ENCODE results near the gene WDTC1. TPM values are rescaled to one million over a fixed set of nuclear protein-coding genes. Genes with fewer than 3 reads are reported as not detected.

The WDTC1 gene
- total RNA-seq, 1 experiment from 2014 or later: 20.9 TPM

DNA sequence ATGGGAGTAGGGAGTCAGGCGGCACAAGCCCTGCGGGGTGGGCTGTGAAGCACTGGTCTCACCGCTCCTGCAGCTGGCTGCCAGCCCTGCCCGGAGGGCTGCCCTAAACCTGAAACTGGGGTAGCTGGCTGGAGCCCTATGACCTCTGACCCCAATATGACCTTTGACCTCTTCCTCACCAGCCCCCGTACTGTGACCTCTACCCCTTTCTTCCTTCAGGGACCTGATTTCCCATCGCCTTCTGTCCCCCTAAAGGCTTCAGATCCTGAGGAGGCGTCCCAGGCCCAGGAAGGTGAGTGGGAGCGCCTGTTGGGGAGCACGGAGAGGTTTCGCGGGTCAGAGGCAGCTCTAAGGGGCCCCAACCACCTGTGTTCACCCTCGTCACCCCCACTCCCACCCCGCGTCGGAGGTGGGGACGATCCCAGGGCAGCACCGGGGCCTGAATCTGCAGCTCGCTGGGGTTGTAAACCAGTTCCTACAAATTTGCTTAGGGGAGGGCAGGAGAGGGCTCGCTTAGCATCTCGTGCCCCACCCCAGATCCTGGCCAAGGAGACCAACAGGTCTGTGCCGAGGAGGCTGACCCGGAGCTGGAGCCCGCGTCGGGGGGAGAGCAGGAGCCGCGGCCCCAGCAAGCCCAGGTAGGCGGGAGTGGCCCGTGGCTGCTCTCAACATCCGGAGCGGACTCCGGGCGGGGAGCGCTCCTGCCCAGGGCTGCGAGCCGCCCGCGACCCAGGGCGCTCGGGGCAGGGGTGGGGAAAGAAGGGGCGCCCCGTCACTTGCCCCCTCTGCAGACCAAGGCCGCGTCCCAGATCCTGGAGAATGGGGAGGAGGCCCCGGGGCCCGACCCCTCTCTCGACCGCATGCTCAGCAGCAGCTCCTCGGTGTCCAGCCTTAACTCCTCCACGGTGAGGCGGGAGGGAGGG is 114.7 kb downstream of the WDTC1 start:
- ChIA-PET POLR2A (ENCODE audit: low non-redundant PET) (no interaction called here), CTCF (no interaction called here)
- Histone ChIP-seq H3K9me3 (ENCODE audit: low read depth, low read length, poor library complexity, severe bottlenecking) (no peaks in the 10 kb centered on the region), H3K27me3 (replicated peaks; ENCODE audit: insufficient read depth, low read depth, low read length, poor library complexity) (no peaks in the 10 kb centered on the region), H3K27ac (ENCODE audit: low read depth, low read length, poor library complexity, severe bottlenecking) (no peak overlapping the region), H3K36me3 (ENCODE audit: insufficient read depth, low read length, poor library complexity, severe bottlenecking) (no peaks in the 10 kb centered on the region), H3K4me3 (ENCODE audit: low read depth, low read length, poor library complexity, severe bottlenecking) (peak overlapping the region; percentile 51), H3K4me1 (ENCODE audit: insufficient read depth, low read length, poor library complexity, severe bottlenecking) (no peaks in the 10 kb centered on the region)
- intact Hi-C loops (cut with micrococcal nuclease; ENCODE audit: unreplicated experiment): no loop called here
- peak; percentile 52 for DNase-seq (ENCODE audit: low spot score)
- no TSS peak for BruUV-seq (replicated peaks)
- TF ChIP-seq EZH2 (IDR thresholded peaks at IDR 0.05; ENCODE audit: borderline replicate concordance, low read depth, low read length, poor library complexity, severe bottlenecking): no peak
- TF ChIP-seq, protein P1, sequence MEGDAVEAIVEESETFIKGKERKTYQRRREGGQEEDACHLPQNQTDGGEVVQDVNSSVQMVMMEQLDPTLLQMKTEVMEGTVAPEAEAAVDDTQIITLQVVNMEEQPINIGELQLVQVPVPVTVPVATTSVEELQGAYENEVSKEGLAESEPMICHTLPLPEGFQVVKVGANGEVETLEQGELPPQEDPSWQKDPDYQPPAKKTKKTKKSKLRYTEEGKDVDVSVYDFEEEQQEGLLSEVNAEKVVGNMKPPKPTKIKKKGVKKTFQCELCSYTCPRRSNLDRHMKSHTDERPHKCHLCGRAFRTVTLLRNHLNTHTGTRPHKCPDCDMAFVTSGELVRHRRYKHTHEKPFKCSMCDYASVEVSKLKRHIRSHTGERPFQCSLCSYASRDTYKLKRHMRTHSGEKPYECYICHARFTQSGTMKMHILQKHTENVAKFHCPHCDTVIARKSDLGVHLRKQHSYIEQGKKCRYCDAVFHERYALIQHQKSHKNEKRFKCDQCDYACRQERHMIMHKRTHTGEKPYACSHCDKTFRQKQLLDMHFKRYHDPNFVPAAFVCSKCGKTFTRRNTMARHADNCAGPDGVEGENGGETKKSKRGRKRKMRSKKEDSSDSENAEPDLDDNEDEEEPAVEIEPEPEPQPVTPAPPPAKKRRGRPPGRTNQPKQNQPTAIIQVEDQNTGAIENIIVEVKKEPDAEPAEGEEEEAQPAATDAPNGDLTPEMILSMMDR (conservative IDR thresholded peaks at IDR 0.05; ENCODE audit: low read depth, low read length): no peak

DNA sequence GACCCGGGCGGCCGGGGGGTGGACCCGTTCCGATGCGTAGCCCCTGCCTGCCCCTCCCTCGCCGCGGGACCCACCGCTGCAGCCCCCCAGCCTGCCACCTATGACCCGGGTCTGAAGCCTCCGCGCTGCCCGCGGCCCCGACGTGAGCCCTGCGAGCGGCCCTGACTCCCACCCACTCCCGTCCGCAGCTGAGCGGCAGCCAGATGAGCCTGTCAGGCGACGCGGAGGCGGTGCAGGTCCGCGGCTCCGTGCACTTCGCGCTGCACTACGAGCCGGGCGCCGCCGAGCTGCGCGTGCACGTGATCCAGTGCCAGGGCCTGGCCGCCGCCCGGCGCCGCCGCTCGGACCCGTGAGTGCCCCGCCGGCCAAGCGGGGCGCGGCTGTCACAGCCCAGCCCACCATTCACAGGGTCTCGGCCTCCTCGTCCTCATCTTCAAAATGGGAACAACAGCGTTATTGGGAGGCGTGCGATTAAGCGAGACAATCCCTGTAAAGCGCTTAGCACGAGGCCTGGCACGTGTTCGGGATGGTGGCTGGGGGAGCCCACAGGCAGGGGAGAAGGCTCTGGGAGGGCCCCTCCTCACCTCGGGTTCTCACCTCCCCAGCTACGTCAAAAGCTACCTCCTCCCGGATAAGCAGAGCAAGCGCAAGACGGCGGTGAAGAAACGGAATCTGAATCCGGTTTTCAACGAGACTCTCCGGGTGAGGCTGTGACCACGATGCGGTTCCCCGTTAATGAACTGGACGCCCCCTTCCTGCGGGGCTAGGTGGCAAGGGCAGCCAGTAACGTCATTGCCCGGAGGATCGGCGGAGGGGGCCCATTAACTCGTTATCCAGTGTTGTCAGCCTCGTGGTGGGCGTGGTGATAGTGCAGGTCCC is 115.6 kb downstream of the WDTC1 start:
- intact Hi-C loops (cut with micrococcal nuclease; ENCODE audit: unreplicated experiment): no loop called here
- H3K4me1 ChIP-seq (ENCODE audit: insufficient read depth, low read length, poor library complexity, severe bottlenecking): no peaks in the 10 kb centered on the region
- no peaks in the 10 kb centered on the region for H3K27me3 ChIP-seq (replicated peaks; ENCODE audit: insufficient read depth, low read depth, low read length, poor library complexity)
- ChIA-PET CTCF (interaction anchor here (0.7 kb wide), 1 partner anchor 53 kb away, joined by 4 read pairs; no protein-coding TSS in a partner anchor), POLR2A (ENCODE audit: low non-redundant PET) (no interaction called here)
- peak overlapping the region; percentile 51 for H3K4me3 ChIP-seq (ENCODE audit: low read depth, low read length, poor library complexity, severe bottlenecking)
- H3K9me3 ChIP-seq (ENCODE audit: low read depth, low read length, poor library complexity, severe bottlenecking): no peaks in the 10 kb centered on the region
- TF ChIP-seq, protein P1 (conservative IDR thresholded peaks at IDR 0.05; ENCODE audit: low read depth, low read length): no peak
- no peak for TF ChIP-seq EZH2 (IDR thresholded peaks at IDR 0.05; ENCODE audit: borderline replicate concordance, low read depth, low read length, poor library complexity, severe bottlenecking)
- BruUV-seq (replicated peaks): no TSS peak
- no peaks in the 10 kb centered on the region for H3K36me3 ChIP-seq (ENCODE audit: insufficient read depth, low read length, poor library complexity, severe bottlenecking)
- DNase-seq (ENCODE audit: low spot score): peak; percentile 69
- H3K27ac ChIP-seq (ENCODE audit: low read depth, low read length, poor library complexity, severe bottlenecking): no peak overlapping the region

DNA sequence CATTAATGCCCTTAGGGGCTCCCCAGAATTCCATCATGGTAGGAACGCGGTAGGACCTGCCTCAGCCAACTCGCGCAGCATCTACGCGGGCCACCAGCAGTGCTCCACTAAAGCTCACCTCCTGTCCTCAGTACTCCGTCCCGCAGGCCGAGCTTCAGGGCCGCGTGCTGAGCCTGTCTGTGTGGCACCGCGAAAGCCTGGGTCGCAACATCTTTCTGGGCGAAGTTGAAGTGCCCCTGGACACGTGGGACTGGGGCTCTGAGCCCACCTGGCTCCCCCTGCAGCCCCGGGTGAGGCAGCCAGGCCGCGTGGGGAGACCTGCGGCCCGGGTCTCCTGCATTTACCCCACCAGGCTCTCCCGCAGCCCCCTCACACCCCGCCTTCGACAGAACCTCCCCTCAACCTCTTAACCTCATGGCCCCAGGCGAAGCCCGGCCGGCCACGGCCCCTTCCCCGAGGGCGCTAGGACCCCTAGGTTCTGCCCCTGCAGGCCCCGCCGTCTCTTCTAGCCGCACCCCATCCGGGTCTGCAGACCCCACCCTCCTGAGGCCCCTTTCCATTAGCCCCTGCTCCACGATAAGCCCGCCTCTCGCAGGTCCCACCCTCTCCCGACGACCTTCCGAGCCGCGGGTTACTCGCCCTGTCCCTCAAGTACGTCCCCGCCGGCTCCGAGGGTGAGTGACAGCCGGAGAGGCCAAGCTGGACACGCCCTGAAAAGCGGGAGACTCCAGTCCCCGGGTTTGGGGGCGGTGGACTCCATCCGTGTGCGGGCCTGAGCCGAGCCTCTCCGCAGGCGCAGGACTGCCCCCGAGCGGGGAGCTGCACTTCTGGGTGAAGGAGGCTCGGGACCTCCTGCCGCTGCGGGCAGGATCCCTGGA is 116.5 kb downstream of the WDTC1 start:
- no peaks in the 10 kb centered on the region for H3K27me3 ChIP-seq (replicated peaks; ENCODE audit: insufficient read depth, low read depth, low read length, poor library complexity)
- CTCF ChIA-PET: no interaction called here
- H3K36me3 ChIP-seq (ENCODE audit: insufficient read depth, low read length, poor library complexity, severe bottlenecking): no peaks in the 10 kb centered on the region
- TF ChIP-seq EZH2 (IDR thresholded peaks at IDR 0.05; ENCODE audit: borderline replicate concordance, low read depth, low read length, poor library complexity, severe bottlenecking): no peak
- TF ChIP-seq, protein P1 (conservative IDR thresholded peaks at IDR 0.05; ENCODE audit: low read depth, low read length): no peak
- H3K4me3 ChIP-seq (ENCODE audit: low read depth, low read length, poor library complexity, severe bottlenecking): no peak overlapping the region
- POLR2A ChIA-PET (ENCODE audit: low non-redundant PET): interaction anchor here (0.6 kb wide), 1 partner anchor 12 kb away, joined by 5 read pairs; no protein-coding TSS in a partner anchor
- BruUV-seq (replicated peaks): no TSS peak
- no peak overlapping the region for H3K27ac ChIP-seq (ENCODE audit: low read depth, low read length, poor library complexity, severe bottlenecking)
- intact Hi-C loops (cut with micrococcal nuclease; ENCODE audit: unreplicated experiment): no loop called here
- no peak for DNase-seq (ENCODE audit: low spot score)
- H3K9me3 ChIP-seq (ENCODE audit: low read depth, low read length, poor library complexity, severe bottlenecking): no peaks in the 10 kb centered on the region
- no peaks in the 10 kb centered on the region for H3K4me1 ChIP-seq (ENCODE audit: insufficient read depth, low read length, poor library complexity, severe bottlenecking)

Measured in A673 (cell line).